Loucy (cell line): ENCODE results near the gene MVP.
A peak's percentile ranks its signal among the peaks of the same experiment; 100 is the strongest.
"Not testable (repeated sequence)": the region's sequence is repeated elsewhere in the genome, so short reads cannot be mapped to it uniquely, and the experiment has no call there.

Experiments
- H2AFZ ChIP-seq: fragments of 200-600 bp; sonication (generic); 2 replicates; pipeline ENCODE4 v1.6.0; 2016; ENCODE audit warnings: antibody characterized with exemption, mild to moderate bottlenecking, low read length, moderate library complexity
- H3F3A ChIP-seq: fragments of 200-600 bp; 2 replicates; pipeline ENCODE4 v1.6.0; 2016; ENCODE audit warnings: antibody characterized with exemption, low read depth, mild to moderate bottlenecking
- H3K27me3 ChIP-seq: fragments of 200-600 bp; sonication (generic); 2 replicates; pipeline ENCODE4 v1.6.1; 2014; ENCODE audit warnings: low read length, mild to moderate bottlenecking; ENCODE audit not compliant: insufficient read depth, poor library complexity, severe bottlenecking
- H3K36me3 ChIP-seq: fragments of 200-600 bp; sonication (generic); 2 replicates; pipeline ENCODE4 v1.6.1; 2016; ENCODE audit warnings: low read length; ENCODE audit not compliant: insufficient read depth
- H3K4me1 ChIP-seq: fragments of 200-600 bp; sonication (generic); 2 replicates; pipeline ENCODE4 v1.5.1; 2014; ENCODE audit warnings: low read length, mild to moderate bottlenecking; ENCODE audit not compliant: insufficient read depth, poor library complexity, severe bottlenecking
- H3K4me2 ChIP-seq: fragments of 200-600 bp; sonication (generic); 2 replicates; pipeline ENCODE4 v1.6.0; 2014; ENCODE audit warnings: antibody characterized with exemption, low read length, low read depth, mild to moderate bottlenecking; ENCODE audit not compliant: poor library complexity, severe bottlenecking
- H3K4me3 ChIP-seq: fragments of 200-600 bp; sonication (generic); 2 replicates; pipeline ENCODE4 v1.5.1; 2014; ENCODE audit warnings: low read length, mild to moderate bottlenecking, mixed read lengths; ENCODE audit not compliant: poor library complexity, severe bottlenecking
- H3K79me2 ChIP-seq: fragments of 200-600 bp; sonication (generic); 2 replicates; pipeline ENCODE4 v1.6.1; 2014; ENCODE audit warnings: low read length; ENCODE audit not compliant: insufficient read depth
- H3K9ac ChIP-seq: fragments of 200-600 bp; sonication (generic); 2 replicates; pipeline ENCODE4 v1.6.0; 2014; ENCODE audit warnings: mild to moderate bottlenecking, low read depth, low read length, moderate library complexity; ENCODE audit not compliant: poor library complexity, severe bottlenecking
- H3K9me2 ChIP-seq: fragments of 200-600 bp; sonication (generic); replicated peaks from 2 replicates; pipeline ENCODE4 v1.6.1; 2016; ENCODE audit warnings: low read depth, low read length, mixed read lengths
- H3K9me3 ChIP-seq: fragments of 200-600 bp; sonication (generic); 2 replicates; pipeline ENCODE4 v1.6.1; 2014; ENCODE audit warnings: mild to moderate bottlenecking, antibody characterized with exemption, low read length, low read depth; ENCODE audit not compliant: insufficient read depth
- H4K20me1 ChIP-seq: fragments of 200-600 bp; sonication (generic); 2 replicates; pipeline ENCODE4 v1.6.0; 2014; ENCODE audit warnings: antibody characterized with exemption, low read length, mild to moderate bottlenecking; ENCODE audit not compliant: insufficient read depth, poor library complexity, severe bottlenecking
- CTCF ChIP-seq: fragments of 200-600 bp; sonication (generic); conservative IDR thresholded peaks from 2 replicates; pipeline ENCODE4 v1.5.1; 2014; ENCODE audit warnings: mild to moderate bottlenecking, antibody characterized with exemption, low read length
- EZH2phosphoT487 ChIP-seq: fragments of 200-600 bp; IDR thresholded peaks from 2 replicates; pipeline ENCODE4 v1.6.1; 2018; ENCODE audit warnings: antibody characterized with exemption, mild to moderate bottlenecking, moderate library complexity, borderline replicate concordance

Gene MVP

GRCh38 chr16:29790183-29790948 lies 29.9 kb upstream of the MVP start, which contains the start of gene KIF22:
Gene KIF22, plus strand, starts transcription at chr16:29790751. Its CDS starts 9 bp downstream, at chr16:29790760.
- H2AFZ ChIP-seq: peak within 1 kb of the TSS; percentile 89
- peaks cover 5% of the 10 kb centered on the region for H3K27me3 ChIP-seq
- no peaks in the 10 kb centered on the region for H3F3A ChIP-seq
- H3K4me2 ChIP-seq: peak within 1 kb of the TSS; percentile 98
- peaks cover 54% of the 10 kb centered on the region for H3K79me2 ChIP-seq
- TF ChIP-seq CTCF (peak; percentile 72), EZH2phosphoT487 (no peak)
- H3K4me1 ChIP-seq: peaks cover 39% of the 10 kb centered on the region
- H3K4me3 ChIP-seq: peak within 1 kb of the TSS; percentile 97
- no peaks in the 10 kb centered on the region for H3K9me2 ChIP-seq
- H3K36me3 ChIP-seq: peaks cover 9% of the 10 kb centered on the region; the same call in 1 of the 2 replicates
- peak within 1 kb of the TSS; percentile 97 for H3K9ac ChIP-seq
- peaks cover 18% of the 10 kb centered on the region for H4K20me1 ChIP-seq
- no peaks in the 10 kb centered on the region for H3K9me3 ChIP-seq

- H3K9me3 ChIP-seq: no peaks in the 10 kb centered on the region
- peaks cover 5% of the 10 kb centered on the region for H3K27me3 ChIP-seq
- H3K9me2 ChIP-seq: no peaks in the 10 kb centered on the region
- H3K79me2 ChIP-seq: peaks cover 62% of the 10 kb centered on the region
- peak overlapping the region; percentile 97 for H3K9ac ChIP-seq
- peak overlapping the region; percentile 97 for H3K4me3 ChIP-seq
- H3K4me1 ChIP-seq: peaks cover 42% of the 10 kb centered on the region
- peak overlapping the region; percentile 98 for H3K4me2 ChIP-seq
- no peaks in the 10 kb centered on the region for H3F3A ChIP-seq
- peaks cover 15% of the 10 kb centered on the region; the same call in 1 of the 2 replicates for H3K36me3 ChIP-seq
- H2AFZ ChIP-seq: peak overlapping the region; percentile 66
- H4K20me1 ChIP-seq: peaks cover 21% of the 10 kb centered on the region
- TF ChIP-seq EZH2phosphoT487: no peak
- TF ChIP-seq CTCF: no peak
These were observed 29.1 kb upstream of the MVP start for GRCh38 chr16:29790949-29791844.

- Histone ChIP-seq H3K9ac (peak overlapping the region; percentile 97), H2AFZ (no peak overlapping the region), H3K27me3 (peaks cover 5% of the 10 kb centered on the region), H3K4me2 (peak overlapping the region; percentile 98), H3K9me2 (no peaks in the 10 kb centered on the region), H3F3A (no peaks in the 10 kb centered on the region), H3K9me3 (no peaks in the 10 kb centered on the region), H3K4me1 (peaks cover 42% of the 10 kb centered on the region), H3K36me3 (peaks cover 24% of the 10 kb centered on the region), H4K20me1 (peaks cover 21% of the 10 kb centered on the region), H3K79me2 (peaks cover 72% of the 10 kb centered on the region), H3K4me3 (peak overlapping the region; percentile 97)
- TF ChIP-seq EZH2phosphoT487 (no peak), CTCF (no peak)
These were observed 28.1 kb upstream of the MVP start for GRCh38 chr16:29791845-29792807.

GRCh38 chr16:29793153-29793552 lies 27.1 kb upstream of the MVP start:
- not testable (repeated sequence) for H2AFZ ChIP-seq, H3K27me3 ChIP-seq, H3K9me2 ChIP-seq, H3K9me3 ChIP-seq, H3F3A ChIP-seq
- H3K36me3 ChIP-seq: peaks cover 34% of the 10 kb centered on the region
- H3K9ac ChIP-seq: peak overlapping the region; percentile 97
- H3K4me1 ChIP-seq: peaks cover 42% of the 10 kb centered on the region
- peak overlapping the region; percentile 98 for H3K4me2 ChIP-seq
- peaks cover 82% of the 10 kb centered on the region for H3K79me2 ChIP-seq
- peaks cover 21% of the 10 kb centered on the region for H4K20me1 ChIP-seq
- H3K4me3 ChIP-seq: peak overlapping the region; percentile 97
